Measurements from ENCODE around the gene PIGW. TPM values are rescaled to one million over a fixed set of nuclear protein-coding genes. Genes with fewer than 3 reads are reported as not detected.

PIGW gene
- total and polyA plus RNA-seq, 10 of the 15 experiments (the other 5 are each of a cell fraction or from before 2014, with no cell fraction given), result 6.0 to 31.5 (median 13.8) TPM

DNA sequence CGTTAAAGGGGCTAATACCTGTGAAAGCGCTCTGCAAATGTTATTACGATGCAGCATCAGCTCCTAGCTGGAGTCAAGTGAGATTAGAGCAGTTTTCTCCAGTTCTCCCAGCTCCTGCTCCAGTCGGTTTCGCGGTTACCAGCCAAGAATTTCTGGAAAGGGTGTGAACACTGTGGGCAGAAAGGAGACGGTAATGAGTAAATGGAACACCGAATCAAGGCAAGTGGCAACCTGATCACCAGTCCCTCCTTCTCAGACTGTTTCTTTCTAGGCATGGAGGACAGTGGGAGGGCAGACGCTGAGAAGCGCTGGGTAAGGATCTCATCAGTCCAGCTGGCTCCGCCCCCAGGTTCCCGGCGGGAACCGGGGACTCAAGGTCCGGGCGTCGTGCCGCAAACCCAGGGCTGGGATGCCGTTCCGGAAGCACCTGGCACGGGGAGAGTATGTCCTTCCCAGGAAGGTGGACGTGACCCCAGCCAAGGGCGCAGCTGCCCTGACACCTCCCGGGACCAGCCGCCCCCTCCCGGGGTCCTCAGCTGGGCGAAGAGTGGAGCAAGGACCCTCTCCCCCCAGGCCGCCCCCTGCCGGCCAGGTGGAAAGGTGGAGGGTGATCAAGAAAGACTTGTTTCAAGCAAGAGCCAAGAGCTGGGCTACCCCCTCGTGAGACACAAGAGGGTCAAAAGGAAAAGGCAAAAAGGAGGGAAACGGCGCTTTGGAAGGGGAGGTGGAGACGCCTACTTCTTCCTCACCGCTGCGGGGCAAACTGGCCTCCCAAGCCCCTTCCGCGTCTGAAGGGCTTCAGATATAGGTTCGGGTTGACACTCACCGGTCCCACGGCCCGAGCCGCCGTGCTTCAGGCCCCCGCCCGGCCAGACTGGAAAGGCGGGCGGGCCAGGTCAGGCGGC is 600 bp upstream of the PIGW start (continued):
- TF ChIP-seq, protein P1, sequence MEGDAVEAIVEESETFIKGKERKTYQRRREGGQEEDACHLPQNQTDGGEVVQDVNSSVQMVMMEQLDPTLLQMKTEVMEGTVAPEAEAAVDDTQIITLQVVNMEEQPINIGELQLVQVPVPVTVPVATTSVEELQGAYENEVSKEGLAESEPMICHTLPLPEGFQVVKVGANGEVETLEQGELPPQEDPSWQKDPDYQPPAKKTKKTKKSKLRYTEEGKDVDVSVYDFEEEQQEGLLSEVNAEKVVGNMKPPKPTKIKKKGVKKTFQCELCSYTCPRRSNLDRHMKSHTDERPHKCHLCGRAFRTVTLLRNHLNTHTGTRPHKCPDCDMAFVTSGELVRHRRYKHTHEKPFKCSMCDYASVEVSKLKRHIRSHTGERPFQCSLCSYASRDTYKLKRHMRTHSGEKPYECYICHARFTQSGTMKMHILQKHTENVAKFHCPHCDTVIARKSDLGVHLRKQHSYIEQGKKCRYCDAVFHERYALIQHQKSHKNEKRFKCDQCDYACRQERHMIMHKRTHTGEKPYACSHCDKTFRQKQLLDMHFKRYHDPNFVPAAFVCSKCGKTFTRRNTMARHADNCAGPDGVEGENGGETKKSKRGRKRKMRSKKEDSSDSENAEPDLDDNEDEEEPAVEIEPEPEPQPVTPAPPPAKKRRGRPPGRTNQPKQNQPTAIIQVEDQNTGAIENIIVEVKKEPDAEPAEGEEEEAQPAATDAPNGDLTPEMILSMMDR (IDR thresholded peaks at IDR 0.05 in 2 of 3, conservative IDR thresholded peaks at IDR 0.05 in 1 of 3; ENCODE audit: control insufficient read depth in 2 of 3, extremely low read depth in 1 of 3, insufficient read depth in 1 of 3, low read depth in 3 of 3, low read length in 3 of 3), result peak; percentile 55 to 88 (median 80)
- TF ChIP-seq, protein P2, sequence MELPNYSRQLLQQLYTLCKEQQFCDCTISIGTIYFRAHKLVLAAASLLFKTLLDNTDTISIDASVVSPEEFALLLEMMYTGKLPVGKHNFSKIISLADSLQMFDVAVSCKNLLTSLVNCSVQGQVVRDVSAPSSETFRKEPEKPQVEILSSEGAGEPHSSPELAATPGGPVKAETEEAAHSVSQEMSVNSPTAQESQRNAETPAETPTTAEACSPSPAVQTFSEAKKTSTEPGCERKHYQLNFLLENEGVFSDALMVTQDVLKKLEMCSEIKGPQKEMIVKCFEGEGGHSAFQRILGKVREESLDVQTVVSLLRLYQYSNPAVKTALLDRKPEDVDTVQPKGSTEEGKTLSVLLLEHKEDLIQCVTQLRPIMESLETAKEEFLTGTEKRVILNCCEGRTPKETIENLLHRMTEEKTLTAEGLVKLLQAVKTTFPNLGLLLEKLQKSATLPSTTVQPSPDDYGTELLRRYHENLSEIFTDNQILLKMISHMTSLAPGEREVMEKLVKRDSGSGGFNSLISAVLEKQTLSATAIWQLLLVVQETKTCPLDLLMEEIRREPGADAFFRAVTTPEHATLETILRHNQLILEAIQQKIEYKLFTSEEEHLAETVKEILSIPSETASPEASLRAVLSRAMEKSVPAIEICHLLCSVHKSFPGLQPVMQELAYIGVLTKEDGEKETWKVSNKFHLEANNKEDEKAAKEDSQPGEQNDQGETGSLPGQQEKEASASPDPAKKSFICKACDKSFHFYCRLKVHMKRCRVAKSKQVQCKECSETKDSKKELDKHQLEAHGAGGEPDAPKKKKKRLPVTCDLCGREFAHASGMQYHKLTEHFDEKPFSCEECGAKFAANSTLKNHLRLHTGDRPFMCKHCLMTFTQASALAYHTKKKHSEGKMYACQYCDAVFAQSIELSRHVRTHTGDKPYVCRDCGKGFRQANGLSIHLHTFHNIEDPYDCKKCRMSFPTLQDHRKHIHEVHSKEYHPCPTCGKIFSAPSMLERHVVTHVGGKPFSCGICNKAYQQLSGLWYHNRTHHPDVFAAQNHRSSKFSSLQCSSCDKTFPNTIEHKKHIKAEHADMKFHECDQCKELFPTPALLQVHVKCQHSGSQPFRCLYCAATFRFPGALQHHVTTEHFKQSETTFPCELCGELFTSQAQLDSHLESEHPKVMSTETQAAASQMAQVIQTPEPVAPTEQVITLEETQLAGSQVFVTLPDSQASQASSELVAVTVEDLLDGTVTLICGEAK (IDR thresholded peaks at IDR 0.05; ENCODE audit: borderline replicate concordance), result no peak
- peak; percentile 7 for TF ChIP-seq EED (IDR thresholded peaks at IDR 0.05; ENCODE audit: low read depth)
